Keratinocyte (primary cell): Measurements from ENCODE around the gene FHIT.

Source experiments
- CTCF ChIP-seq, 3 experiments: IDR thresholded peaks in 1 of 3; conservative IDR thresholded peaks in 1 of 3; optimal IDR thresholded peaks in 1 of 3; 2 replicates in 2 of 3; 3 replicates in 1 of 3; pipeline versions ENCODE3 to v1.5.1; 2011; ENCODE audit warnings: low read length in 3 of 3, mild to moderate bottlenecking in 3 of 3, moderate library complexity in 2 of 3, control low read depth in 1 of 3, inconsistent platforms in 1 of 3; ENCODE audit not compliant: insufficient read depth in 2 of 3; ENCODE audit errors: extremely low read depth in 1 of 3
- EZH2 ChIP-seq: IDR thresholded peaks from one replicate; pipeline ENCODE4 v1.6.1; 2012; ENCODE audit warnings: inconsistent platforms, mild to moderate bottlenecking, low read length, moderate library complexity

- TF ChIP-seq CTCF (optimal IDR thresholded peaks at IDR 0.05 in 1 of 3, IDR thresholded peaks at IDR 0.05 in 1 of 3, conservative IDR thresholded peaks at IDR 0.05 in 1 of 3; ENCODE audit: extremely low read depth in 1 of 3, insufficient read depth in 2 of 3, low read length in 3 of 3) (no peak), EZH2 (no peak)
Measured at GRCh38 chr3:59957150-59957549, 1294.1 kb downstream of the FHIT start.
